Heart left ventricle (tissue), 16 donors: Measurements from ENCODE around the gene PLCL1. TPM values are rescaled to one million over a fixed set of nuclear protein-coding genes. Genes with fewer than 3 reads are reported as not detected.

Experiments used
- ATAC-seq, 4 donors: fragments of 200-7000 bp; cut with Tn5 transposase; one replicate each; pipeline ENCODE4 v1.9.1; 2020 to 2022; ENCODE audit warnings: moderate library complexity in 4 of 4, mild to moderate bottlenecking in 3 of 4, moderate number of reproducible peaks in 1 of 4
- DNase-seq, 5 donors: peaks; one replicate each; pipeline ENCODE4 v3.0.0-alpha.2; 2020
- H3K27ac ChIP-seq, 12 donors: fragments of 200-600 bp; sonication (generic) in 4 of 12; one replicate each; pipeline versions ENCODE4 v1.5.0 to v1.8.0; 2016 to 2022; ENCODE audit warnings: mild to moderate bottlenecking in 2 of 12
- H3K27me3 ChIP-seq, 9 donors: fragments of 200-600 bp; sonication (generic) in 2 of 9; one replicate each; pipeline versions ENCODE4 v1.5.1 to v1.8.0; 2016 to 2022; ENCODE audit warnings: mild to moderate bottlenecking in 3 of 9
- H3K36me3 ChIP-seq, 9 donors: fragments of 200-600 bp; sonication (generic) in 2 of 9; one replicate each; pipeline versions ENCODE4 v1.5.0 to v1.8.0; 2018 to 2022; ENCODE audit warnings: mild to moderate bottlenecking in 2 of 9
- H3K4me1 ChIP-seq, 12 donors: fragments of 200-600 bp; sonication (generic) in 4 of 12; one replicate each; pipeline versions ENCODE4 v1.5.0 to v1.8.0; 2016 to 2022; ENCODE audit warnings: mild to moderate bottlenecking in 3 of 12
- H3K4me3 ChIP-seq, 12 donors: fragments of 200-600 bp; sonication (generic) in 4 of 12; one replicate each; pipeline versions ENCODE4 v1.5.0 to v1.8.0; 2017 to 2022; ENCODE audit warnings: mild to moderate bottlenecking in 9 of 12, moderate library complexity in 4 of 12
- H3K9me3 ChIP-seq, 12 donors: fragments of 200-600 bp; sonication (generic) in 4 of 12; one replicate each; pipeline versions ENCODE4 v1.5.0 to v1.8.0; 2016 to 2022; ENCODE audit warnings: mild to moderate bottlenecking in 1 of 12
- POLR2A ChIP-seq, 2 donors: fragments of 450-650 bp; IDR thresholded peaks; one replicate each; pipeline ENCODE4 v1.6.1; 2017; ENCODE audit warnings: antibody characterized with exemption in 2 of 2, mild to moderate bottlenecking in 2 of 2, moderate library complexity in 2 of 2
- WGBS, 4 donors: extraction: QIAGEN DNeasy Blood & Tissue Kit in 2 of 4; methylation state at CpG; one replicate each; pipeline versions ENCODE4 v1.1.5 to v1.1.7; 2013 to 2018; 5-methylcytosine and 5-hydroxymethylcytosine counted together
- intact Hi-C, 10 donors: fragments of 100-400 bp; cut with DNase I; formaldehyde crosslinking; loops; one replicate each; pipeline versions ENCODE4 v1.11.1 to v1.14.2; 2022
- polyA plus RNA-seq, 2 donors: library from polyadenylated mRNA; stranded (reverse); fragments of 200-250 nt; gene quantifications; one replicate each; pipeline ENCODE4 v1.2.3, GENCODE V29; 2013
- total RNA-seq, 9 donors: library from RNA; depleted of rRNA in 2 of 9; stranded (reverse); fragments of >200 nt in 2 of 9; fragmentation: NEBNext Ultra II Directional in 3 of 9; extraction: Animal tissue kit (Norgen Biotek cat#: 25700) in 3 of 9; gene quantifications; one replicate each; pipeline versions ENCODE4 v1.1.0 to v1.2.4, GENCODE V29; 2016 to 2023
- TF ChIP-seq, protein P1 (sequence below), 12 donors: fragments of 200-600 bp; sonication (generic) in 4 of 12; IDR thresholded peaks; one replicate each; pipeline versions ENCODE4 v1.5.0 to v1.8.0; 2018 to 2022; ENCODE audit warnings: antibody characterized with exemption in 12 of 12, mild to moderate bottlenecking in 5 of 12
- donor health status: ischemic (EF 13 %, LVEDD 7.1; RV severe dilation, severe dysfunction).
- donor health status: healthy with polysubstance abuse.
- donor health status: DM: no; HTN: yes; CAD: no.
- donor health status: DM: no; HTN: no; CAD: no.
- donor health status: ischemic (EF 25% LVEDD 6.9; RV normal size, moderate dysfunction).
- donor health status: ischemic (EF 25% LVEDD 5.7; RV mildly dilated, moderate dysfunction).
- donor health status: healthy.
- donor health status: DM: yes; HTN: yes; CAD: no.
- donor health status: ischemic (EF 35%, LVEDD 5.7; RV mildly dilated, moderate dysfunction).
- donor health status: nonischemic (EF 11% LVEDD 7.7; RV severe dilation, severe dysfunction).
- donor health status: DM: yes; HTN: yes; CAD: no.
- donor health status: PGD.
- donor health status: ischemic (EF 29% LVEDD 5.4; RV normal size, mild dysfunction).
- donor health status: nonischemic (EF 23%, LVEDD 6.1; RV moderate dilation, normal function).

Gene PLCL1
- total and polyA plus RNA-seq, 11 donors: 22.0 to 126 (median 90.4) TPM

DNA sequence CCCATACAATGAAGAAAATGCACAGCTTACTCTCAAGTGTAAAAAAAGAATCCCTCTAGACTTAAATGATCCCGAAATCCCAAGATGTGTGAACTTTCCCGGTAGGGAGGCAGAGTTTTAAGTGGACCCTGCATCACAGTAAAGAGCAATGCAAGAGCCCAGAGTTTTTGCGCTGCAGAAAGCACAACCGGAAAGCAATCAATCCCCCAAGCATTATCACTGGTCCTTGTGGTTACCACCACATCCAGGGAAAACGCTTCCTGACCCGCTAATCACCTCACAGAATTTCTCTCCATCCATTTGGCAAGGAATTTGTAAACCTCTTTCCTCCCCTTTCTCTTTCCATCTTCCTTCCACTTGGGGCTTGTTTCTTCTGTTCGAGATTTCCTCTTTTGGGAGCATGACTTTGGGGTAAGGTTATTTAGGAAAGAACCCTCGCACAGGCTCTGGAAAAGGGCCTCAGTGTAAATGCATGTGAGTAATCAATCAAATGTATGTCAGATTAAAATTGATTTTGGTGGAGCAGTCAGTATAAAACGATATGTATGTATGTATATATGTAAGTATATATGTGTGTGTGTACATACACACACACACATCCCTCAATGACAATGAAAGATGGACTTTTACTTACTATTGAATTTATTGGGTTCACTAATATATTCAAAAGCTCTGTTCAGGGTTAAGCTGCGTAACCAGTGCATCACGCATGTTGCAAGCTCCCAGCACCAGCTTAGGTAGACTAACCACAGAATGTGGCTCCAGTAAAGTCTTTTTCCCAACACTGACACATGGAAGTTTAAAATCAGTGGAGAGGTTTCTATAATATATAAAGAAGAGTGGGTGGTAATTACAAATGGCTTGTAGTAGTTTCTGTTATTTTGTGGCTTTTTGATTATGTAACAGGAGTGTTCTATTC lies 1.6 kb downstream of the PLCL1 start:
- TF ChIP-seq, protein P1, sequence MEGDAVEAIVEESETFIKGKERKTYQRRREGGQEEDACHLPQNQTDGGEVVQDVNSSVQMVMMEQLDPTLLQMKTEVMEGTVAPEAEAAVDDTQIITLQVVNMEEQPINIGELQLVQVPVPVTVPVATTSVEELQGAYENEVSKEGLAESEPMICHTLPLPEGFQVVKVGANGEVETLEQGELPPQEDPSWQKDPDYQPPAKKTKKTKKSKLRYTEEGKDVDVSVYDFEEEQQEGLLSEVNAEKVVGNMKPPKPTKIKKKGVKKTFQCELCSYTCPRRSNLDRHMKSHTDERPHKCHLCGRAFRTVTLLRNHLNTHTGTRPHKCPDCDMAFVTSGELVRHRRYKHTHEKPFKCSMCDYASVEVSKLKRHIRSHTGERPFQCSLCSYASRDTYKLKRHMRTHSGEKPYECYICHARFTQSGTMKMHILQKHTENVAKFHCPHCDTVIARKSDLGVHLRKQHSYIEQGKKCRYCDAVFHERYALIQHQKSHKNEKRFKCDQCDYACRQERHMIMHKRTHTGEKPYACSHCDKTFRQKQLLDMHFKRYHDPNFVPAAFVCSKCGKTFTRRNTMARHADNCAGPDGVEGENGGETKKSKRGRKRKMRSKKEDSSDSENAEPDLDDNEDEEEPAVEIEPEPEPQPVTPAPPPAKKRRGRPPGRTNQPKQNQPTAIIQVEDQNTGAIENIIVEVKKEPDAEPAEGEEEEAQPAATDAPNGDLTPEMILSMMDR (IDR thresholded peaks at IDR 0.05): no peak
- no peak for TF ChIP-seq POLR2A (IDR thresholded peaks at IDR 0.05)
- H3K27ac ChIP-seq: peak overlapping the region in 11 of 12 donors; percentile 18 to 90 (median 84)
- H3K9me3 ChIP-seq: no peaks in the 10 kb centered on the region
- H3K27me3 ChIP-seq: no peaks in the 10 kb centered on the region
- peak overlapping the region; percentile 66 to 91 (median 84) for H3K4me3 ChIP-seq
- DNase-seq: no peak
- no peak for ATAC-seq
- WGBS, 4 donors: 22 to 26% (median 25%) methylated on average over 11 of the region's 11 CpGs
- no peaks in the 10 kb centered on the region for H3K36me3 ChIP-seq
- H3K4me1 ChIP-seq: peaks cover 0 to 44% (median 16%) of the 10 kb centered on the region in 12 donors
- intact Hi-C loops: loop anchor here in 9 of 10 donors (2.0 to 10.0 kb wide), 11 partner anchors 41 to 321 kb away; no protein-coding TSS in a partner anchor

DNA sequence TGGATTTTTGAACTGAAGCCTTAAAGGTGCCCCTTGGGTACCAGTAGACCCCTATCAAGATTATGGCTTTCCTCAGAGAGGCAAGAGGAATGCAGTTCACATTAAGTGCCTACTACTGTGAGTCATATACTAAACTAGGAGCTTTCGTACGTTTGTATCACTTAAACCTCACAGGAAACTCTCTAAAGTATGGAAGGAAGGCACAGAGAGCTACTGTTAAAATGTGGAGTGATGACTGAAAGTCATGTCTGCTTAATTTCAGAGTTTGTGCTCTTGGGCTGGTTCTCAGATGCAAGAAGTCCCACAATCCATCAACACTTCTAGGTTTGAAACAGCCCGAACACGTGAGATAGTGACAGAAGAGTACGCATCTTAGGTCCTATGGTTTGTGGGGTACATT lies 4.7 kb downstream of the PLCL1 start:
- Histone ChIP-seq H3K36me3 (no peaks in the 10 kb centered on the region), H3K9me3 (no peaks in the 10 kb centered on the region), H3K27ac (peak overlapping the region in 11 of 12 donors; percentile 3 to 84 (median 66)), H3K4me1 (peaks cover 0 to 32% (median 2%) of the 10 kb centered on the region in 12 donors), H3K4me3 (peak overlapping the region in 7 of 12 donors; percentile 10 to 86 (median 68)), H3K27me3 (no peaks in the 10 kb centered on the region)
- no peak for TF ChIP-seq POLR2A (IDR thresholded peaks at IDR 0.05)
- TF ChIP-seq, protein P1 (IDR thresholded peaks at IDR 0.05): no peak
- no peak for DNase-seq
- intact Hi-C loops: loop anchor here in 8 of 10 donors (2.0 to 10.0 kb wide), 10 partner anchors 38 to 316 kb away; no protein-coding TSS in a partner anchor
- peak; percentile 26 to 47 (median 34) for ATAC-seq
- WGBS, 4 donors: 44 to 53% (median 51%) methylated on average over 5 of the region's 5 CpGs

DNA sequence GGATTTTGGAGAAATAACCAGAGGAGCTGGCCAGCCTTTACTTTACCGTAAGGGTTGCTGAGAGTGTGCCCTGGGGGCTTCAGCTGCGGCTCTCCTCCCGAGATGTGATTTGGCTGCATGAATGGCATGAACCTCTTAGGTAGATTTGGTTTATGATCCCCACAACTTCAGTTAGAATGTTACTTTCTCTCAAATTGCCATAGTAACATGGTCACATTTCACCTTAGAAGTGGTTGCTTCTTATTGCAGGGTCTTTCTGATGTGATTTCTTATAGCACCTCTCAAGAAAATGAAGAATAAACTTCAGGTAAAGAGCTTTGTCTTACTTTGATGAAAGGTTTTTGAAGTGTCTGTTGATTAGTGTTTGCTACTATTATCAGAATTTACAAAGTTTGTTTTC lies 5.6 kb downstream of the PLCL1 start:
- intact Hi-C loops: loop anchor here in 5 of 10 donors (5.0 to 10.0 kb wide), 5 partner anchors 65 to 157 kb away; no protein-coding TSS in a partner anchor
- H3K9me3 ChIP-seq: no peaks in the 10 kb centered on the region
- H3K4me3 ChIP-seq: peak overlapping the region in 3 of 12 donors; percentile 21 to 86 (median 82)
- H3K27ac ChIP-seq: peak overlapping the region in 7 of 12 donors; percentile 56 to 84 (median 80)
- peaks cover 0 to 37% (median 6%) of the 10 kb centered on the region in 12 donors for H3K4me1 ChIP-seq
- TF ChIP-seq, protein P1 (IDR thresholded peaks at IDR 0.05): no peak
- TF ChIP-seq POLR2A (IDR thresholded peaks at IDR 0.05): no peak
- WGBS, 4 donors: 52 to 75% (median 63%) methylated on average over 3 of the region's 3 CpGs
- H3K27me3 ChIP-seq: no peaks in the 10 kb centered on the region
- DNase-seq (no peak), ATAC-seq (no peak)
- no peaks in the 10 kb centered on the region for H3K36me3 ChIP-seq

DNA sequence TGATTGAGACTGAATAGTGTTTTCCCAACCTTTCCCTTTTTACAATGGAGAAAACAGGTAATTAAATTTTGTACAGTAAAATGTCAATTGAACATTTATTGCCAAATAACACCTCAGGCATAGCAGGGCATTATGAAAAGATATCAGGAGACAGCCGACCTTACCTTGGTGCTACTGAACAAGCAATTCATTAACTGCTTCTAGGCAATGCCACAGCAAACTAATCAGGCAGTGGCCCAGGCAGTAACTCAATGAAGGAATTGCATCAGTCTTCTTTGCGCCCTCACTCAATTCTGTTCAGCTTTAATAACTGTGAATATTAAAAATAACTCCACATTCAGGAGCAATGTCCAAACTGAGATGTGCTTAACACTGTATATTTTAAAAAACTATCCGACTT lies 6.1 kb downstream of the PLCL1 start:
- TF ChIP-seq, protein P1 (IDR thresholded peaks at IDR 0.05): no peak
- no peak for TF ChIP-seq POLR2A (IDR thresholded peaks at IDR 0.05)
- no peaks in the 10 kb centered on the region for H3K36me3 ChIP-seq
- H3K27me3 ChIP-seq: no peaks in the 10 kb centered on the region
- H3K9me3 ChIP-seq: no peaks in the 10 kb centered on the region
- H3K4me3 ChIP-seq: peak overlapping the region in 3 of 12 donors; percentile 21 to 86 (median 82)
- intact Hi-C loops: loop anchor here in 5 of 10 donors (5.0 to 10.0 kb wide), 5 partner anchors 64 to 157 kb away; no protein-coding TSS in a partner anchor
- no peak for DNase-seq
- peak overlapping the region in 3 of 12 donors; percentile 66 to 84 (median 80) for H3K27ac ChIP-seq
- ATAC-seq: no peak
- peaks cover 0 to 37% (median 6%) of the 10 kb centered on the region in 12 donors for H3K4me1 ChIP-seq
- WGBS, 4 donors: 51 to 62% (median 53%) methylated on average over 3 of the region's 3 CpGs
